ENCODE measurements around the gene LRRC7.

The LRRC7 gene

DNA sequence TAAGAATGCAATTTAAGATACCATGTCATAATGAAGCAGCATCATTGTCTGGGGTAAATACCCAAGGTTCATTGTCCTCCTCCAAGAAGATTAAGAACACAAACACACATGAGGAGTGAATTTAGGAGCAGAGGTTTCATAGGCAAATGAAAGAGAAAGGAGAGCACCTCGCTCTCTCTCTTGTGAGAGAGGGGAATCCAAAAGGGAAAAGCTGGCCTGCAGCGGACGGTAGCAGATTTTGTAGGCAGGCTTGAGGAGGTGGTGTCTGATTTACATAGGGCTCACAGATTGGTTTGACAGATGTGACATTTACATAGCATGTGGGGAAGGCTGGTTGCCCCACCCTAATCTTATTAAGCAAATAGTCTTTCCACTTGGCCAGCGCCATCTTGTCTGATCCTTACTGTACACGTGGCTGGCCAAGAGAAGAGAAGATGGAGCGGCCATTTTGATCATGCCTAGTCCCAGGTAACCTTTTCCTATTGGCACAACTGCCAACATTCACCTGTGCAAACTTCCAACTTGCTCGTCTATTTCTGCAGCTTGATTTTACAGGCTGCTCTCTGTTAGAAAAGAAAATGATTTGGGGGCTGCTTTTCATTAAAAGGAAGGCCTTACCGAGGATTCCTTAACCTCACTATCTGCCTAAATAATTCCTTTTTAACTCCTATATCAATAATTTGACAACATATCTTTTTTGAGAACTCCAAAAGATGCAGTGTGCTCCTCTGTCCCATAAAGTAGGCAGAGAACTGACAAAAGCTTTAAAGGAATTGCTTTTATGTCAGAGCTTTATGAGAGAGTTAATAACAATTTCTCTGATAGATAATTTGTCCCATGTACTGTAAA lies 16.0 kb upstream of the LRRC7 start:
- H3K4me3 ChIP-seq (ENCODE audit: low read depth in 1 of 2, low read length in 2 of 2) = no peak overlapping the region
- no peaks in the 10 kb centered on the region for H3K36me3 ChIP-seq (ENCODE audit: control insufficient read depth in 1 of 2, insufficient read depth in 2 of 2, low read length in 2 of 2)
- no peaks in the 10 kb centered on the region for H3K4me1 ChIP-seq (ENCODE audit: control insufficient read depth in 1 of 2, insufficient read depth in 2 of 2, low read length in 2 of 2)
- H3K9me3 ChIP-seq (ENCODE audit: control insufficient read depth in 1 of 2, low read length in 2 of 2) = no peaks in the 10 kb centered on the region
- H3K27me3 ChIP-seq (ENCODE audit: low read depth, low read length) = no peaks in the 10 kb centered on the region
- H3K27ac ChIP-seq (ENCODE audit: low read length) = no peak overlapping the region

DNA sequence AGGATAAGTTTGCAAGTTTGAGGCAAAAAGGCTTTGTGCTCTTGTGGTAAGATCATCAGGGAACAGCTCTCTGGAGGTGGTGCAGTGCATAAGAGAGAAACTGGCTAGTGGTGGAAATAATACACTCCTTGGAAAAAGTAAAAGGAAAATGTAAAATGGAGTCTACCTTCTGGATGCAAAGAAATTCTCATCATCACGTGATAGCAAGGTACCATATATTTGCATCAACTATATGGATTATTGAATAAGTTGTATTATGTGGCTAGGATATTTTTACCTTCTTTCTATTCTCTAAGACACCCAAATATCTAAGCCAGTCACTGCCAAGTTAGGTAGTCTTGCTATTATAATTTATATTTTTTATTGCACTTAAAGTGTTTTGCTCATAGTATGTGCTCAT lies 14.0 kb upstream of the LRRC7 start:
- H3K4me1 ChIP-seq (ENCODE audit: control insufficient read depth in 1 of 2, insufficient read depth in 2 of 2, low read length in 2 of 2) = no peaks in the 10 kb centered on the region

DNA sequence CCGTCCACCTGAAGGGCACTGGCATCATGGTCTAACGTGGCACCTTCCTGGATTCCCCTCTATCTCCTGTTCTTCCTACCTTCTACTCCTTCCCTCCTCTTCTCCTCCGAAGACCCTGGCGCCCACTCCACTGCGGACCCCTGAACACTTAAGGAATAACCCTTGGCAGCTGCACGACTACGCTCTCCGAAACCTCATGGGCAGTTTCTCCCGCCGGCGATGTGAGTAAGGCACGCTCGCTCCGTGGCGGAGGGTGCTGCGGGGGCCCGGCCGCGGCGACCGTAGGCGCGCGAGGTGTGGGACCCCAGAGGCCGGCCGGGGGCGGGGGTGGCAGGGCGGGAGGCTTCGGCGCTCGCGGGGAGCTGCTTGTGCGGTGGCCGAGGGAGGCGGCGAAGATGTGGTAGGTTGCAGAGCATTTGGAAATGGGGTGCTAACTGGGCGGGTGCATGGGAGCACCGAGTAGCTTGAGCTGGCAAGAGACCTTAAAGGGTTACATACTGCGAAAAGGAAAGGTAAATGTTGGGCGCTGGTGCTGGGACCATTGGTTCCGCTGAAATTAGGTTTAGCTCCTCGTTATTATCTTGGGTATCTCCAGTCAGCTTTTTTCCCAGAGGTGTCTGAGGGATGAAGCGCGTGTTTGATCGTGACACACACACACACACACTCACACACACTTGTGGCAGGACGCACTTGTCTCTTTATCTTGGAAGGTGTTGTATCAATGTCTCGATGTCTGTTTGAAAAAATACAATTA lies 876 bp downstream of the LRRC7 start:
- H3K27ac ChIP-seq (ENCODE audit: low read length) = no peak overlapping the region
- peaks cover 11% of the 10 kb centered on the region for H3K27me3 ChIP-seq (ENCODE audit: low read depth, low read length)
- no peaks in the 10 kb centered on the region for H3K36me3 ChIP-seq (ENCODE audit: control insufficient read depth in 1 of 2, insufficient read depth in 2 of 2, low read length in 2 of 2)
- peaks cover 0 to 20% of the 10 kb centered on the region in 2 donors for H3K4me1 ChIP-seq (ENCODE audit: control insufficient read depth in 1 of 2, insufficient read depth in 2 of 2, low read length in 2 of 2)
- no peaks in the 10 kb centered on the region for H3K9me3 ChIP-seq (ENCODE audit: control insufficient read depth in 1 of 2, low read length in 2 of 2)
- H3K4me3 ChIP-seq (ENCODE audit: low read depth in 1 of 2, low read length in 2 of 2) = peak overlapping the region; percentile 68 to 75

More for the DNA sequence above, 14.0 kb upstream of the LRRC7 start:
- Histone ChIP-seq H3K9me3 (ENCODE audit: control insufficient read depth in 1 of 2, low read length in 2 of 2) (no peaks in the 10 kb centered on the region), H3K36me3 (ENCODE audit: control insufficient read depth in 1 of 2, insufficient read depth in 2 of 2, low read length in 2 of 2) (no peaks in the 10 kb centered on the region), H3K27ac (ENCODE audit: low read length) (no peak overlapping the region), H3K27me3 (ENCODE audit: low read depth, low read length) (no peaks in the 10 kb centered on the region), H3K4me3 (ENCODE audit: low read depth in 1 of 2, low read length in 2 of 2) (no peak overlapping the region)

DNA sequence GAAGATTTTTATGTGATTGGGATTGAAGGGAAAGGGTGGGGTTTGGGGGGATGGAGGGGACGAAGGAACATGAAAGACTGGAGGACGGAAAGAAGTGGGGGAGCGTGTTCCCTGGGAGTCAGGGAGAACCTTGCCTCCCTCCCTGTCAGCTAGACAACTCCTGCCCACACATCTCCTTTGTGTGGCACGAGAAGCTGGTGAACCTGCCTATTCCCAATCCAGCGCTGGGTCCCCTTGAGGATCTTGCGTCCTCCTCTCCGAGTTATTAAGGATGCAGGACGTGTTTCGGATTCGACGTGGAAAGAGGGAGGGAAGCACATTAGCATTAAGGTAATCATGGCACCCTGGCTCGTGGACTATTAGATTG lies 1.4 kb downstream of the LRRC7 start:
- Histone ChIP-seq H3K4me1 (ENCODE audit: control insufficient read depth in 1 of 2, insufficient read depth in 2 of 2, low read length in 2 of 2) (peaks cover 0 to 20% of the 10 kb centered on the region in 2 donors), H3K27me3 (ENCODE audit: low read depth, low read length) (peaks cover 11% of the 10 kb centered on the region), H3K9me3 (ENCODE audit: control insufficient read depth in 1 of 2, low read length in 2 of 2) (no peaks in the 10 kb centered on the region), H3K36me3 (ENCODE audit: control insufficient read depth in 1 of 2, insufficient read depth in 2 of 2, low read length in 2 of 2) (no peaks in the 10 kb centered on the region), H3K27ac (ENCODE audit: low read length) (no peak overlapping the region), H3K4me3 (ENCODE audit: low read depth in 1 of 2, low read length in 2 of 2) (peak overlapping the region; percentile 68 to 75)

DNA sequence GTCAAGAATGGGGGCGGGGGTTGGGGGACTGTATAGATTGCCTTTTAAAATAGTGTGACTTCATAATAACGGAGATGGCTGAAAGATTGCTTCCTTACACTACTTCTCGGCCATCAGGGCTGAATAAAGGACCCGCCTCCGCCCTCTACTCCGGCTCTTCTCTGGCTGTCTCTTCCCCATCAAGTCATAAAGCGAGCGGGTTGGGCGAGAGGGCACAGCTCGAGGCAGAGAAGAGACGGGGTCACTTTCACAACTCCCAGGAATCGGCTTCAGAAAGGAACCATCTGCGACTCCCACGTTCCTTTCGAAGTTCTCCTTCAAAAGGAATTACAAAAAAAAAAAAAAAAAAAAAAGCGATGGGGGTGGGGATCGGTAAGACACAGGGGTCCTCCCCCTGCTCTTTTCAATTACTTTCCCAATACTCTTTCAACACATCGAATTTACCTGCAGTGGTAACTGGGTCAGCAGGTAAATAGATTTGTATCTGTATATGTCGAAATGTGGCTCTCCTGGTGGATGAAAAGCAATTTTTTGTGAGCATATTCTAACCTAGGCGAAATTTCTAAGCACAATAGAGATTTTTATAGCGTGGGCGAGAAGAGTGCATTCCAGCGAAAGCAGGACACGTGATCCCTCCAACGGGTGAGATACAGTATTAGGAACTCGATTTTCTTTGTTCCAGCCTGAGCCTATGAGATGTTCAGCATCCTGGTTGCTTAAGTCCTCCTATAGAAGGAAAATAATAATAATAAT lies 2.0 kb downstream of the LRRC7 start:
- peak overlapping the region; percentile 68 to 75 for H3K4me3 ChIP-seq (ENCODE audit: low read depth in 1 of 2, low read length in 2 of 2)
- peaks cover 11% of the 10 kb centered on the region for H3K27me3 ChIP-seq (ENCODE audit: low read depth, low read length)

DNA sequence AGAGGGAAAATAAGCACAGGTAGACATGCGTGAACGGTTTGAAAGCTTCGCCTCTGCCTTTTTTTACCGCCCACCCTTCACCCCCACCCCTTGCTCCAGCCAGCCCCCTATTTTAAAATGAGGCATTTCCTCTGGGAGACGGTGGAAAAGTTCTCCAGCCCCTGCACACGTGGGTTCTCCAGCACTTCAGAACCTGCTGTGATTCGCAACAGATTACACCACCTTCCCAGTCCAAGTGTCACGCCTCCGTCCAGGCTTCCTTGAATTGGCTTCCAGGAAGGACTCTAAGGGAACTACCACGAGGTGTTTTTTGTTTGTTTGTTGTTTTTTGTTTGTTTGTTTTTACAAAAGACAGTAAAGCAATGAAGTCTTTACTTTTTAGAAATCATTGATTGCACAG lies 2.6 kb downstream of the LRRC7 start:
- H3K27me3 ChIP-seq (ENCODE audit: low read depth, low read length) = peaks cover 11% of the 10 kb centered on the region
- H3K36me3 ChIP-seq (ENCODE audit: control insufficient read depth in 1 of 2, insufficient read depth in 2 of 2, low read length in 2 of 2) = no peaks in the 10 kb centered on the region
- H3K4me1 ChIP-seq (ENCODE audit: control insufficient read depth in 1 of 2, insufficient read depth in 2 of 2, low read length in 2 of 2) = peaks cover 0 to 20% of the 10 kb centered on the region in 2 donors
- H3K4me3 ChIP-seq (ENCODE audit: low read depth in 1 of 2, low read length in 2 of 2) = peak overlapping the region in 1 of 2 donors; percentile 75
- no peak overlapping the region for H3K27ac ChIP-seq (ENCODE audit: low read length)
- no peaks in the 10 kb centered on the region for H3K9me3 ChIP-seq (ENCODE audit: control insufficient read depth in 1 of 2, low read length in 2 of 2)

More for the DNA sequence above, 2.0 kb downstream of the LRRC7 start:
- Histone ChIP-seq H3K36me3 (ENCODE audit: control insufficient read depth in 1 of 2, insufficient read depth in 2 of 2, low read length in 2 of 2) (no peaks in the 10 kb centered on the region), H3K4me1 (ENCODE audit: control insufficient read depth in 1 of 2, insufficient read depth in 2 of 2, low read length in 2 of 2) (peaks cover 0 to 20% of the 10 kb centered on the region in 2 donors), H3K27ac (ENCODE audit: low read length) (no peak overlapping the region), H3K9me3 (ENCODE audit: control insufficient read depth in 1 of 2, low read length in 2 of 2) (no peaks in the 10 kb centered on the region)

DNA sequence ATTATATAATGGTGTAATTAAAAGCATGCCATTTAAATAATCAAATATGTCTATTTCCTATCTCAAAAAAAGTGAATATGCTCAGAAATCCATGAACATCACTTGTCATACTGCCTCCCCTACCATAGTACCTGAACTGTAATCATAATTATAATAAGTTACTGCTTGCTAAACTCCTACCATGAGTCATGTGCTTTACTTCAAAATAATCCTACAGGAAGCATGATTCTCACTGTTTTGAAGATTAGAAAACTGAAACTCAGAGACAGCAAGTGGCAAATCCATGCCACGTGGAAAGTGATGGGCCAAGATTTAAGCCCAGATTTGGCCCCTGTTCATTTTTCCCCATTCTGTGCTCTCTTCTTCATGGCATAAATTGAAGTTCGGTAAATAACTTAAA lies 5.2 kb downstream of the LRRC7 start:
- Histone ChIP-seq H3K9me3 (ENCODE audit: control insufficient read depth in 1 of 2, low read length in 2 of 2) (no peaks in the 10 kb centered on the region), H3K36me3 (ENCODE audit: control insufficient read depth in 1 of 2, insufficient read depth in 2 of 2, low read length in 2 of 2) (no peaks in the 10 kb centered on the region), H3K27me3 (ENCODE audit: low read depth, low read length) (peaks cover 11% of the 10 kb centered on the region), H3K27ac (ENCODE audit: low read length) (no peak overlapping the region), H3K4me1 (ENCODE audit: control insufficient read depth in 1 of 2, insufficient read depth in 2 of 2, low read length in 2 of 2) (peaks cover 0 to 20% of the 10 kb centered on the region in 2 donors), H3K4me3 (ENCODE audit: low read depth in 1 of 2, low read length in 2 of 2) (no peak overlapping the region)

DNA sequence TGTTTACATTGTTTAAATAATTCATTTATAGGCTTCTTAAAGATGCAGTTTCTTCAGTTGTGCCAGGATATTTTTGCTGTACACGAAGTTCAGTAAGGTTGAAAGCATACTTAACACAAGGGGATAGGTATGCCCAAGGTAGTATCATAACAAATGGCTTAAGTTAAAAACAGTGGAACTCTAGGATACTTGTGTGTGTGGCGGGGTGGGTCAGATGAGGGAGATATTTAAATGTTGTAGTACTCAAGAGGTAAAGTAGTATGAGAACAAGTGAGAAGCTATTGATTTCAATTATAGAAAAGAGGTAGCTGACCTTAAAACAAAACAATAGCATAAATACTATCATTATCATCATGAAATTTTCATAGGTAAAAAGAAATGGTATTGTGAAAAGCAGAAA lies 6.2 kb downstream of the LRRC7 start:
- Histone ChIP-seq H3K4me3 (ENCODE audit: low read depth in 1 of 2, low read length in 2 of 2) (no peak overlapping the region), H3K4me1 (ENCODE audit: control insufficient read depth in 1 of 2, insufficient read depth in 2 of 2, low read length in 2 of 2) (peaks cover 0 to 12% of the 10 kb centered on the region in 2 donors), H3K27ac (ENCODE audit: low read length) (no peak overlapping the region), H3K36me3 (ENCODE audit: control insufficient read depth in 1 of 2, insufficient read depth in 2 of 2, low read length in 2 of 2) (no peaks in the 10 kb centered on the region), H3K9me3 (ENCODE audit: control insufficient read depth in 1 of 2, low read length in 2 of 2) (no peaks in the 10 kb centered on the region), H3K27me3 (ENCODE audit: low read depth, low read length) (peaks cover 6% of the 10 kb centered on the region)

DNA sequence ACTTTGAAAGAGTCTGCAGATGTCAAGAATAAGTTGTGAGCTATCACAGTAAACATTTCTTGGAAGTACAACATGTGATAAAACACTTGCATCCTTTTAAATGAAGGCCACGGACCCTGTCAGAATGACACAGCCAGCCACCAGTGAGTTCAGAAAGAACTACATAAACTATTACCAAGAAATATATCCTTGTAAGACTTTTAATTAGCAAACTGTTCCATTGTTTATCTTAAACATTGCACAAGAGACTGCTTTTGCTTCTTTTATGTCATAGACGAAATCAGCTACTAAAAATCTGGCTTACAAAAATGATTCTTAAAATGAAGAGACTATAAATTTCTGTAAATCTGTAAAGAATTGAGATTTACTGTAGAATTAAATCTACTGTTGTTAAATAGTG lies 17.9 kb downstream of the LRRC7 start:
- no peak overlapping the region for H3K27ac ChIP-seq (ENCODE audit: low read length)
- H3K9me3 ChIP-seq (ENCODE audit: control insufficient read depth in 1 of 2, low read length in 2 of 2) = no peaks in the 10 kb centered on the region
- H3K27me3 ChIP-seq (ENCODE audit: low read depth, low read length) = no peaks in the 10 kb centered on the region
- H3K4me1 ChIP-seq (ENCODE audit: control insufficient read depth in 1 of 2, insufficient read depth in 2 of 2, low read length in 2 of 2) = peaks cover 0 to 14% of the 10 kb centered on the region in 2 donors
- H3K4me3 ChIP-seq (ENCODE audit: low read depth in 1 of 2, low read length in 2 of 2) = no peak overlapping the region
- no peaks in the 10 kb centered on the region for H3K36me3 ChIP-seq (ENCODE audit: control insufficient read depth in 1 of 2, insufficient read depth in 2 of 2, low read length in 2 of 2)

DNA sequence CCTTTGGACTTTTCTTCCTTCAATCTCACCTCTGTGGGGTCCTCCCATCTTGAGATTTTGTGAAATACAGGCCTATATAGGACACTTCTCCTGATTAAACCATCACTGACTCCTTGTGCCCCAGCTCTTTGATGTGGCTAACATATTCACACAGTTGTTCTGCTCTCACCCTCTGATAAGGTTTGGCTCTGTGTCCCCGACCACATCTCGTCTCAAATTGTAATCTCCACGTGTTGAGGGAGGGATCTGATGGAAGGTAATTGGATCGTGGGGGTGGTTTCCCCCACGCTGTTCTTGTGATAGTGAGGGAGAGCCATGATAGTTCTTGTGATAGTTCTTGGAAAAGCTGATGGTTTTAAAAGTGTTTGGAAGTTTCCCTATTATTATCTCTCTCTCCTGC lies 19.7 kb downstream of the LRRC7 start:
- no peaks in the 10 kb centered on the region for H3K36me3 ChIP-seq (ENCODE audit: control insufficient read depth in 1 of 2, insufficient read depth in 2 of 2, low read length in 2 of 2)
- H3K27me3 ChIP-seq (ENCODE audit: low read depth, low read length) = no peaks in the 10 kb centered on the region
- H3K4me1 ChIP-seq (ENCODE audit: control insufficient read depth in 1 of 2, insufficient read depth in 2 of 2, low read length in 2 of 2) = peaks cover 0 to 14% of the 10 kb centered on the region in 2 donors
- H3K9me3 ChIP-seq (ENCODE audit: control insufficient read depth in 1 of 2, low read length in 2 of 2) = no peaks in the 10 kb centered on the region
- no peak overlapping the region for H3K27ac ChIP-seq (ENCODE audit: low read length)
- no peak overlapping the region for H3K4me3 ChIP-seq (ENCODE audit: low read depth in 1 of 2, low read length in 2 of 2)

DNA sequence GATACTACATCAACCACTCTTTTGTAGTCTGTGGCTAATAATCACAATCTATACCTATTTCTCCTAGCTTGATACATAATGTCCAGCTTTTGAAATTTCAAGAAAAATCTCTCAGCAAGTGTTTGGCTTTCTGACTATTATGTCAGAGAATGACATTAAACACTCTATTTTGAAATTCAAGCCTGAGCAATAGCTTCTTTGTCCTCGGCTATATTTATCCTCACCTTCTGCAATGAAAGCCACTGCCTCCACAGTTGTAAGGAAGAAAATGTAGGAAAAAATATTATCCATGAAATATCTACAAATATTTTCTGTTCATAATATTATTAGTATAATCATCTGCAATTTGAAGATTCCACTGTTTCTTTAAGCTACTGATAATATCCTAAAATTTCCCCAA lies 22.1 kb downstream of the LRRC7 start:
- H3K36me3 ChIP-seq (ENCODE audit: control insufficient read depth in 1 of 2, insufficient read depth in 2 of 2, low read length in 2 of 2) = no peaks in the 10 kb centered on the region
- no peaks in the 10 kb centered on the region for H3K27me3 ChIP-seq (ENCODE audit: low read depth, low read length)
- peaks cover 0 to 14% of the 10 kb centered on the region in 2 donors for H3K4me1 ChIP-seq (ENCODE audit: control insufficient read depth in 1 of 2, insufficient read depth in 2 of 2, low read length in 2 of 2)
- no peak overlapping the region for H3K4me3 ChIP-seq (ENCODE audit: low read depth in 1 of 2, low read length in 2 of 2)
- no peaks in the 10 kb centered on the region for H3K9me3 ChIP-seq (ENCODE audit: control insufficient read depth in 1 of 2, low read length in 2 of 2)
- no peak overlapping the region for H3K27ac ChIP-seq (ENCODE audit: low read length)

Measured in muscle layer of duodenum (tissue), 2 donors.